ENCODE results near the gene IQCK. TPM values are rescaled to one million over a fixed set of nuclear protein-coding genes. Genes with fewer than 3 reads are reported as not detected.
"Not testable (repeated sequence)": the region's sequence is repeated elsewhere in the genome, so short reads cannot be mapped to it uniquely, and the experiment has no call there.

The IQCK gene, protein sequence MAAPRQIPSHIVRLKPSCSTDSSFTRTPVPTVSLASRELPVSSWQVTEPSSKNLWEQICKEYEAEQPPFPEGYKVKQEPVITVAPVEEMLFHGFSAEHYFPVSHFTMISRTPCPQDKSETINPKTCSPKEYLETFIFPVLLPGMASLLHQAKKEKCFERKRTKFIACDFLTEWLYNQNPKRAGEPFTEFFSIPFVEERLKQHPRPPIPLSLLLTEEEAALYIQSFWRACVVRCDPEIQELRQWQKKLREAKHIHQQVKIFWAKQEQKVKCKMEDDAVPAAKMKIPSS
- polyA plus RNA-seq, result 3.4 TPM

DNA sequence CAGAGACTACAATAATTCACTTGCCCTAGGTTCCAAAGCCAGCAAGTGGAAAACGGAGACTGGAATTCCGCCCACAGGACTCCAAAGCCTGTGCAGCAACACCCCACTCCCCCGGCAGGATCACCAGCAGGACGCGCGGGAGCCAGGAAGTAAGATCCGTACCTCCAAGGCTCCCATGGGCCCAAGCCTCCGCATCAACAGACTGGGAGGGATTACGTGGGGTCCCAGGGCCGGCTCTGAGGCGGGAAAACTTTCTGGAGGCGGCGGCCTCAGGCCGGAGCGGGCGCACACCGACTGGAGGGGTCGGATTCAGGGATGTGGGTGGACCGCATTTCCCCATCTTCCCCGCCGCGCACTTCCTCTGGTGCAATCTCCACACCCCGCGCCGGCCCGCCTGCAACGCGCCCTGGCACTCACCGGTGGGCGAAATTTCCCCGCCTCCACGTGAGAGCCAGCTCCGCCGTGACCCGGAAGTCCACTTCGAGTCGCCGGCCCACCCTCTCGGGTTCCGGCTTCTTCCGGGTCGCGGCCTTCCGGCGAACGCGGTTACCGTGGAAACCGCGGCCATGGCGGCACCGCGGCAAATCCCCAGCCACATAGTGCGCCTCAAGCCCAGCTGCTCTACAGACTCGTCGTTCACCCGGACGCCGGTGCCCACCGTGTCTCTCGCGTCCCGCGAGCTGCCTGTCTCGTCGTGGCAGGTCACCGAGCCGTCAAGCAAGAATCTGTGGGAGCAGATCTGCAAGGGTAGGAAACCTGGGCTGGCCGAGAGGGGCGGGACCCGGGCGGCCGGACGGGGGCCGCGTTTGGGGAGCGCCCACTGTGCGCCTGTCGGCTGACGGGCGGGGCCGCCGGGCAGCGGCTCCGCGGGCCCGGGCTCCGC lies at the start of gene IQCK, which contains the start of gene KNOP1:
Gene IQCK (plus strand): TSS at position 531 of the 883 bp plus-strand sequence. CDS start 36 bp downstream, at position 567.
Gene KNOP1 (minus strand): TSS at position 487 of the 883 bp plus-strand sequence. CDS start 3,192 bp downstream, outside the sequence.
- Mint-ChIP-seq H3K36me3 (peaks cover 10% of the 10 kb centered on the region), H3K27ac (peak within 1 kb of the TSS; percentile 79 to 86 (median 84)), H3K4me1 (peaks cover 14 to 27% (median 16%) of the 10 kb centered on the region in 3 donors)

DNA sequence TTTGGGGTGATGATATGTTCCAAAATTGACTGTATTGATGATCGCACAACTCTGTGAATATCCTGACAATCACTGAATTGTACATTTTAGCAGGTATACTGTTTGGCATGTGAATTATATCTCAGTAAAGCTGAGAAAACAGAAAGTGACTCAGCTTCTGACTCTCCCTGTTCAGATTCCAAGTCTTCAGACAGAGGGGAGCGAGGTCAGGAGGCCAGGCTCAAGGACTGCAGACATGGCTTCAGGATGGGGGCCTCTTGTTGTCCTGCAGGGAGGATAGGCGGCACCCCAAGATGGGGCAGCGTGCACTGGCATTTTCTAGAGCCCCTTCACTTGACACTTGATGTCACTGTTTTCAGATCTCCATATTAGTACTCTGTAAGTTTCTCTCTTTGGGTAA lies 45.7 kb upstream of the IQCK start:
- Mint-ChIP-seq H3K9me3 (peaks cover 0 to 1% (median 0%) of the 10 kb centered on the region in 3 donors), H3K36me3 (peaks cover 15% of the 10 kb centered on the region), H3K27ac (no peak overlapping the region), H3K4me1 (no peaks in the 10 kb centered on the region), H3K27me3 (no peaks in the 10 kb centered on the region), H3K4me3 (no peak overlapping the region)

More for the DNA sequence above, at the start of gene IQCK, which contains the start of gene KNOP1:
- H3K9me3 Mint-ChIP-seq, result peaks cover 0 to 3% (median 1%) of the 10 kb centered on the region in 3 donors
- H3K4me3 Mint-ChIP-seq, result peak within 1 kb of the TSS; percentile 90 to 97 (median 96)
- H3K27me3 Mint-ChIP-seq, result no peaks in the 10 kb centered on the region

DNA sequence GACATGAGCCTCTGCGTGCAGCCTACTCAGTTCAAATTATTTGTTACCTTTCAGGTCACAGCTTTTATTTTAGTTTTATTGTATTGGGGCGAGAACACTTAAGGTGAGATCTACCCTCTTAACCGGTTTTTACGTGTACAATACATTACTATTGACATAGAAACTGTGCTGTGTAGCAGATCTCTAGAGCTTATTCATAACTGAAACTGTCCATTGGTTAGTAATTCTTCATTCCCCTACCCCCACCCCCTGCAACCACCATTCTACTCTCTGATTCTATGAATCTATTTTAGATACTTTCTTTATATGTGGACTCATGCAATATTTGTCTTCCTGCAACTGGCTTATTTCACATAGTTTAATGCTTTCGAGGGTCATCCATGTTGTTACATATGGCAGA lies 43.6 kb upstream of the IQCK start:
- peaks cover 0 to 1% (median 0%) of the 10 kb centered on the region in 3 donors for H3K9me3 Mint-ChIP-seq
- H3K4me3 Mint-ChIP-seq, result no peak overlapping the region
- peaks cover 13% of the 10 kb centered on the region for H3K36me3 Mint-ChIP-seq
- H3K27me3 Mint-ChIP-seq, result no peaks in the 10 kb centered on the region
- H3K4me1 Mint-ChIP-seq, result no peaks in the 10 kb centered on the region
- H3K27ac Mint-ChIP-seq, result no peak overlapping the region

DNA sequence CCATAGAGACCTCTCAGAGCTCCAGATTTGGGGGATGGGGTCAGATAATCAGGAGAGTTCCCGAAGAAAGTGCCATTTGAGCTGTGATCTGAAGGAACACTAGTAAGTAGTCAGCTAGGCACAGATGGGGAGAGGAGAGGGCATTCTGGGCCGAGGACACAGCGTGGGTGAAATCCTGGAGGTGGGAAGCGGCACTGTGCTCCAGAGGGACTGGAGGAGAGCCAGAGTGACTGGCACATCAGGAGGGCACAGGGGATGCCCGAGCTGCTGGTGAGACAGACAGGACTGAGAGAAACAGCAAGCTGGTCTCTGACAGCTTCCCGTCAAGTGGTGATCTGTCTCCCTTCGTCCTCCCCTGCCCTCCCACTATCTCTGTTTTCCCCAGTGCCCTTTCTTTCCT lies 40.7 kb upstream of the IQCK start:
- Mint-ChIP-seq H3K4me1 (no peaks in the 10 kb centered on the region), H3K27ac (peak overlapping the region in 1 of 3 donors; percentile 77), H3K4me3 (no peak overlapping the region), H3K9me3 (peaks cover 0 to 1% (median 0%) of the 10 kb centered on the region in 3 donors), H3K27me3 (no peaks in the 10 kb centered on the region), H3K36me3 (peaks cover 21% of the 10 kb centered on the region)

DNA sequence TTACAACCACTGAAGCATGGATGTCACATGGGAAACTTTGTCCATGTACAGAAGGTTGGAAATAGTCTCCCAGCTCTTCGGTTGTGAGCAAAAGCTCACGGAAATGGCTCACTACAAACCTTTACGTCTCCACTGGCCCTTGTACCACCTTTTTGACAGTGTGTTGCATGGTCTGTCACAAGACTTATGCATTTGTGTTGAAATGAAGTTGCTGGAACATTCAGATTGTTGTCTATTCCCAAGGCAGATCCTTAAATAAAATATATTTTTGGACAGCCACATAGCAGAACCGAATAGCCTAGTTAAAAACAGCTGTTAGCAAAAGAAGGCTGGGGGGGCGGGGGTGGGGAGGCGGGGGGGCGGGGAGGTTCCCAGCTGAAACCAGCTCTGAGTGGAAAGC lies 39.3 kb upstream of the IQCK start:
- no peaks in the 10 kb centered on the region for H3K4me1 Mint-ChIP-seq
- H3K36me3 Mint-ChIP-seq, result peaks cover 23% of the 10 kb centered on the region
- no peaks in the 10 kb centered on the region for H3K27me3 Mint-ChIP-seq
- H3K9me3 Mint-ChIP-seq, result peaks cover 4 to 7% (median 7%) of the 10 kb centered on the region in 3 donors
- H3K4me3 Mint-ChIP-seq, result no peak overlapping the region
- no peak overlapping the region for H3K27ac Mint-ChIP-seq

DNA sequence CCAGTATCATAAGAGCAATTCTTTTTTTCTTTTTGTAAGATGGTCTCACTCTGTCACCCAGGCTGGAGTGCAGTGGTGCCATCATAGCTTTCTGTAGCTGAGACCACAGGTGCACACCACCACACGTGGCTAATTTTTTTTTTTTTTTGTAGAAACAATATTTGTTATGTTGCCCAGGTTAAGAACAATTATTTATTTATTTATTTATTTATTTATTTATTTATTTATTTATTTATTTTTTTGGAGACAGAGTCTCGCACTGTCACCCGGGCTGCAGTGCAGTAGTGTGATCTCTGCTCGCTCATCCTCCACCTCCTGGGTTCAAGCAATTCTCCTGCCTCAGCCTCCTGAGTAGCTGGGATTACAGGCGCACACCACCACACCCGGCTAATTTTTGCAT lies 38.8 kb upstream of the IQCK start:
- H3K36me3 Mint-ChIP-seq, result peaks cover 22% of the 10 kb centered on the region
- not testable (repeated sequence) for H3K4me1 Mint-ChIP-seq, H3K4me3 Mint-ChIP-seq, H3K9me3 Mint-ChIP-seq, H3K27ac Mint-ChIP-seq, H3K27me3 Mint-ChIP-seq

DNA sequence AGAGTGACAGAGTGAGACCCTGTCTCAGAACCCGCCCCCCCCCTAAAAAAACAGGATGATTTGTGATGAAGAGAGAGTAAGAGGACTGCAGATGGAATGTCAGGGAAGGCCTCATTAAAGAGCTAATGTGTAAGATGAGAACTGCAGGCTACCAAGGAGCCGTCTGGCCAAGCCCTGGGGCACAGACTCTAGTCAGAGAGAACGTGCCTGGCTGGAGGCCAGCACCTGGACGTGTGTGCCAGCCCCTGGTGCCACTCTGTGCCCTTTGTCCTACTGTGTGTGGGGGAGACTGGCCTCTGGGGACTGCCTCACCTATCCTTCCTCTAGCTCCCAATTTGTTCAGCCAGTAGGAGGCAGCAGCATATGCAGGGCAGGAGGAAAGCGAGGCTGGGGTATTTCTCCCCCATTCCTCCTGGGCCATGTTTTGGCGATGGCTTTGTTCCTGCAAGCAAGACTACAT lies 37.2 kb upstream of the IQCK start:
- no peak overlapping the region for H3K4me3 Mint-ChIP-seq
- no peaks in the 10 kb centered on the region for H3K27me3 Mint-ChIP-seq
- peaks cover 18% of the 10 kb centered on the region for H3K36me3 Mint-ChIP-seq
- H3K9me3 Mint-ChIP-seq, result peaks cover 5 to 19% (median 6%) of the 10 kb centered on the region in 3 donors
- H3K27ac Mint-ChIP-seq, result no peak overlapping the region
- no peaks in the 10 kb centered on the region for H3K4me1 Mint-ChIP-seq

DNA sequence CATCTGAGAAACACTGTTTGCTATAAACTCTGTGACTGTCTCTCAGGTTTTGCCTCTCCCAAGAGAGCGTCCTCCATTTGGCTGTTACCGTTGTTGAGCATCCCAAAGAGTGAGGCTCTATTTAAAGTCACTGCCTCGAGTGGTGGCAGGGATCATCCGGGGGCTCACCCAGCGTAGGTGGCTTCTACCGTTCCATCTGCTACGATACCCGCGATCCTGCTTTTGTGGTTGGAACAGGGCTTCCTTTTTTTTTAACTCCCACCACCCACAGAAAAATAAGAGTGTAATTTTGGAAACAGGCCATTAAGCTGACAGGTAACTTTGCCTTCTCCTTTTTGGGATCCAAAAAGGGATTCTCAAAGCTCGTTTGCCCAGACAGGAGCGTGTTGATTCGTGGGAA lies 36.4 kb upstream of the IQCK start:
- Mint-ChIP-seq H3K27me3 (no peaks in the 10 kb centered on the region), H3K4me3 (no peak overlapping the region), H3K27ac (peak overlapping the region in 1 of 3 donors; percentile 31), H3K36me3 (peaks cover 18% of the 10 kb centered on the region), H3K4me1 (no peaks in the 10 kb centered on the region), H3K9me3 (peaks cover 5 to 19% (median 6%) of the 10 kb centered on the region in 3 donors)

DNA sequence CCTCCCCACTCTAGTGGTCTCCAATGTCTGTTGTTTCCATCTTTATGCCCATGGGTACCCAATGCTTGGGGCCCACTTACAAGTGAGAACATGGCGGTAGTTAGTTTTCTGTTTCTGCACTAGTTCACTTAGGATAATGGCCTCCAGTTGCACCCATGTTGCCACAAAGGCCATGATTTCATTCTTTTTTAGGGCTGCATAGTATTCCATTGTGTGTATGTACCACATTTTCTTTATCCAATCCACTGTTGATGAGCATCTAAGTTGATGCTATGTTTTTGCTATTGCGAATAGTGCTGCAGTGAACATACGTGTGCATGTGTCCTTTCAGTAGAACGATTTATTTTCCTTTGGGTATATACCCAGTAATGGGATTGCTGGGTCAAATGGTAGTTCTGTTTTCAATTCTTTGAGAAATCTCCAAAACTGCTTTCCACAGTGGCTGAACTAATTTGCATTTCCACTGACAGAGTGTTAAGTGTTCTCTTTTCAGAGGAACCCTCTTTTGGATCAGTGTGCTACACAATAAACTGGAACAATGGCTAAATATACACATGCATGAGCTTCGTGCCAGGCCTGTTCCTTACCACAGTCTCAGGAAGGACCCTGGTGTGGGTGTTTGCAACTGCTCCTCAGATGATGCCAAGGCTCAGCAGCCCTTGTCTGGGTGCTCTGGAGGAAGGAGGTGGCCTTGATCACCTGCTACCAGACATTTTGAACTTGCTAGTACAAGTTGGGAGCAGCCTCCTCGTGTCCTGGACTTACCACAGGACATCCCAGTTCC lies 34.4 kb upstream of the IQCK start:
- H3K4me1 Mint-ChIP-seq, result no peaks in the 10 kb centered on the region
- no peak overlapping the region for H3K4me3 Mint-ChIP-seq
- H3K36me3 Mint-ChIP-seq, result peaks cover 25% of the 10 kb centered on the region
- peak overlapping the region in 1 of 3 donors; percentile 52 for H3K27ac Mint-ChIP-seq
- no peaks in the 10 kb centered on the region for H3K27me3 Mint-ChIP-seq
- H3K9me3 Mint-ChIP-seq, result peaks cover 5 to 19% (median 6%) of the 10 kb centered on the region in 3 donors

DNA sequence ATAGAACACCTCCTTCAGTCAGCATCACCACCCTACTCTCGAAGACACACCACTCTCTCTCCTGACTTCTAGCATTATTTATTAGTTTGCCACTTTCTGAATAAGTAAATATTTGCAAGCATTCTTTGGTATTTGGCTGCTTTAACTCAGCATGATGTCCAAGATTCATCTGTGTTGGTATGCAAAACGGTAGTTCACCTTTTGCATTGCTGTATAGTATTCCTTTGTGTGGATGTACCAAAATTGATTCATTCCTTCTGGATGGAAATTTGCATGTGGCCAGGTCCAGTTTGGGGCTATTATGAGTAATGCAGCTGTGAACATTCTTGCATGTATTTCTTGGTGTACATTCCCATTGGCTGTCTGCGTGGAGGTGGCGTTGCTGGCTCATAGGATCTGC lies 32.9 kb upstream of the IQCK start:
- no peaks in the 10 kb centered on the region for H3K4me1 Mint-ChIP-seq
- peaks cover 20% of the 10 kb centered on the region for H3K36me3 Mint-ChIP-seq
- peaks cover 5 to 19% (median 6%) of the 10 kb centered on the region in 3 donors for H3K9me3 Mint-ChIP-seq

DNA sequence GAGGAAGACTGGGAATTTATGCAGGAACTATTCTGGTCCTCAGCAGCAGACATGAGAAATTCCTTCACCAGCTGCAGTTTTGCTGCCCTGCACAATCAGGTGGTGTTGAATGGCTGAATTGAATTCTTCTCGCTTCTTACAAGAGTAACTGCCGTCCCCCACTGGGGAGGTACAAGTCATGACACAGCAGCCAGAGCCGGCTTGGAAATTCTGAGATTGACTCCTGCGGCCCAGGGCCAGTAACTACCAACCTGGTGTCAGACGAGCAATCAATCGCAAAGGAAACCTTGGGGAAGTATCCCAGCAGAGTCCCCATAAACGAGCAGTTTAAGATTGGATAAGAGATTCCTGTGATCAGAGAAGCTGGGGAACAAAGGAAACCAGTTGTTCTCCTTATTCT lies 30.8 kb upstream of the IQCK start:
- H3K36me3 Mint-ChIP-seq, result peaks cover 18% of the 10 kb centered on the region
- H3K27ac Mint-ChIP-seq, result no peak overlapping the region
- no peaks in the 10 kb centered on the region for H3K27me3 Mint-ChIP-seq
- H3K4me1 Mint-ChIP-seq, result no peaks in the 10 kb centered on the region
- no peak overlapping the region for H3K4me3 Mint-ChIP-seq
- peaks cover 5 to 19% (median 6%) of the 10 kb centered on the region in 3 donors for H3K9me3 Mint-ChIP-seq

More for the DNA sequence above, 32.9 kb upstream of the IQCK start:
- Mint-ChIP-seq H3K27me3 (no peaks in the 10 kb centered on the region), H3K27ac (peak overlapping the region in 1 of 3 donors; percentile 60), H3K4me3 (no peak overlapping the region)

DNA sequence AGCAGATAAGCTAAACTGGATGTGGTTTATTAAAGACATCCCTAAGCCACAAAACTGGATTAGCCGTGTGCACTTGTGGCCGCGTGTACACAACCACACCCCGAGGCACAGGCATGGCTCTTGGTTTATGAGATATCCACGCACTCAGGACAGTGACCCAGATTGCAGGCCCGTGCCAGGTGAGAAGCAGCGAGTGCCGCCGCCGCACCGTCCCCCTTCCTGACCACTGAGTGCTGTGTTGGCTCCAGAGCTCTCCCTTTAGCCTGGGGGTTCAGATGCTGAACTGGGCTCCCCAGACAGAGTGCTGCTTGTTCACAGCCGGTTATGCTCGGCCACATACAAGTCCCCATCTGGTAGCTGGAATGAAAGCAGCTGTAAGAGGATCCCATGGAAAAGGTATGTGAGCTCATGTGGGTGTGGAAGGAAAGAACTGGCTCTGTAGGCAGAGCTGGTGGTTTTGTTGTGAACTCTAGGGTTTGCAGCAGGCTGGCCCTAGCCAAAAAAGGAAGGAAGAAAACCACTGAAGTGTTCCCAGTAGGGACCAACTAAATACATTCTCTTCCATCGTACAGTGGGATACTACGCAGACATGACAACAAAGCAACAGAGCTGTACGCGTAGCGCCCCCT lies 29.6 kb upstream of the IQCK start:
- H3K4me3 Mint-ChIP-seq, result no peak overlapping the region
- peaks cover 0 to 2% (median 0%) of the 10 kb centered on the region in 3 donors for H3K4me1 Mint-ChIP-seq
- H3K27ac Mint-ChIP-seq, result no peak overlapping the region
- H3K36me3 Mint-ChIP-seq, result peaks cover 12% of the 10 kb centered on the region
- peaks cover 2 to 12% (median 2%) of the 10 kb centered on the region in 3 donors for H3K9me3 Mint-ChIP-seq
- no peaks in the 10 kb centered on the region for H3K27me3 Mint-ChIP-seq

DNA sequence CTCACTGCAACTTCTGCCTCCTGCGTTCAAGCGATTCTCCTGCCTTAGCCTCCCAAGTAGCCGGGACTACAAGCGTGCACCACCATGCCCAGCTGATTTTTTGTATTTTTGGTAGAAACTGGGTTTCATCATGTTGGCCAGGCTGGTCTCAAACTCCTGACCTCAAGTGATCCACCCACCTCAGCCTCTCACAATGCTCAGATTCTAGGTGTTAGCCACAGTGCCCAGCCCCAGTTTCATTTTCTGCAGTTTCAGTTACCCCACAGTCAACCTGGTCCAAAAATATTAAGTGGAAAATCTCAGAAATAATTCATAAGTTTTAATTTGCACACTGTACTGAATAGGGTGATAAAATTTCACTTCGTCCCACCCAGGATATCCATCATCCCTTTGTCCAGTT lies 28.7 kb upstream of the IQCK start:
- H3K9me3 Mint-ChIP-seq, result peaks cover 0 to 11% (median 1%) of the 10 kb centered on the region in 3 donors
- no peaks in the 10 kb centered on the region for H3K27me3 Mint-ChIP-seq
- H3K27ac Mint-ChIP-seq, result no peak overlapping the region
- H3K4me1 Mint-ChIP-seq, result peaks cover 0 to 2% (median 0%) of the 10 kb centered on the region in 3 donors
- peaks cover 8% of the 10 kb centered on the region for H3K36me3 Mint-ChIP-seq
- H3K4me3 Mint-ChIP-seq, result no peak overlapping the region

DNA sequence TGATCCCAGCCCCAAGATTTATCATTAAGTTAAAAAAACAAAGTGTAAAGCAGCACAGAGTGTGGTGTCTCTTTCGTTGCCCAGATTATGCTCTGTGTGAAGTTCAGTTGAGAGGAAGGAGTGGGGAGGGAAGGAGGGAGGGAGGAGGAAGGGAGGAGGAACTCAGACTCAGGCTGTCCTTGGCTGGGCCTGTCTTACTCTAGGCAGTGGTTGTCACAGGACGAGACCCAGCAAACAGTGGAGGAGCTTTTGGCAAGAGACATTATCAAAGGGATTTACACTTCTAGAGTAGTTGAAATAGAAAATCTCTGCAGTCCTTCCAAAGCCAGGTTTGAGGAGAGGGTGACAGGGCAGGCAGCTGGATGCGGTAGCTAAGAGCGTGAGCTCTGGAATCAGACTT lies 27.9 kb upstream of the IQCK start:
- H3K27ac Mint-ChIP-seq, result no peak overlapping the region
- H3K36me3 Mint-ChIP-seq, result peaks cover 8% of the 10 kb centered on the region
- peaks cover 0 to 3% (median 0%) of the 10 kb centered on the region in 3 donors for H3K9me3 Mint-ChIP-seq
- H3K27me3 Mint-ChIP-seq, result no peaks in the 10 kb centered on the region
- H3K4me3 Mint-ChIP-seq, result no peak overlapping the region
- H3K4me1 Mint-ChIP-seq, result peaks cover 0 to 3% (median 0%) of the 10 kb centered on the region in 3 donors
